AG09309 (cell line): ENCODE data around the gene NEUROD2.

ENCODE experiments used
- DNase-seq: peaks from one replicate; pipeline ENCODE4 v3.0.0-alpha.2; 2010; ENCODE audit warnings: low read depth
- H3K4me3 ChIP-seq: 2 replicates; pipeline ENCODE4 v1.5.1; 2011; ENCODE audit warnings: mild to moderate bottlenecking, low read depth, low read length, moderate library complexity; ENCODE audit not compliant: control insufficient read depth
- CTCF ChIP-seq: IDR thresholded peaks from 2 replicates; pipeline ENCODE4 v1.5.1; 2011; ENCODE audit warnings: mild to moderate bottlenecking, low read depth, low read length, inconsistent platforms; ENCODE audit not compliant: insufficient read depth, control insufficient read depth; ENCODE audit errors: missing control alignments

Gene NEUROD2

GRCh38 chr17:39607851-39608130 is at the start of gene NEUROD2:
Gene NEUROD2 (minus strand): TSS chr17:39607920. CDS start chr17:39606599, 1,321 bp downstream.
- no peak within 1 kb of the TSS for H3K4me3 ChIP-seq
- no peak for TF ChIP-seq CTCF

GRCh38 chr17:39655105-39655504 is 47.4 kb upstream of the NEUROD2 start:
- no peak for TF ChIP-seq CTCF
- no peak overlapping the region for H3K4me3 ChIP-seq
- no peak for DNase-seq

More at GRCh38 chr17:39607851-39608130, at the start of gene NEUROD2:
- DNase-seq, result no peak

- TF ChIP-seq CTCF, result peak; percentile 91
- no peak for DNase-seq
- no peak overlapping the region for H3K4me3 ChIP-seq
Observed at GRCh38 chr17:39653662-39654331, 46.1 kb upstream of the NEUROD2 start.

- DNase-seq, result no peak
- no peak for TF ChIP-seq CTCF
- no peak overlapping the region for H3K4me3 ChIP-seq
Observed at GRCh38 chr17:39653316-39653661, 45.6 kb upstream of the NEUROD2 start.

GRCh38 chr17:39652587-39653315 is 45.0 kb upstream of the NEUROD2 start:
- no peak overlapping the region for H3K4me3 ChIP-seq
- TF ChIP-seq CTCF, result no peak
- DNase-seq, result no peak

GRCh38 chr17:39651923-39652586 is 44.3 kb upstream of the NEUROD2 start:
- DNase-seq, result no peak
- no peak for TF ChIP-seq CTCF
- H3K4me3 ChIP-seq, result no peak overlapping the region
